Mesenchymal stem cell (in vitro differentiated cells and primary cell): ENCODE results near the gene SLC7A14.

Experiments used
- DNase-seq: peaks from one replicate; pipeline ENCODE4 v3.0.0-alpha.2; 2013
- H2AFZ ChIP-seq: one replicate; pipeline ENCODE4 v1.6.1; 2013; ENCODE audit warnings: low read depth, mild to moderate bottlenecking, control low read depth, inconsistent platforms, low read length, moderate library complexity
- H2AK5ac ChIP-seq: 2 replicates; pipeline ENCODE4 v1.6.1; 2013; ENCODE audit warnings: low read length, moderate library complexity, mild to moderate bottlenecking, inconsistent platforms; ENCODE audit not compliant: severe bottlenecking
- H2BK120ac ChIP-seq: one replicate; pipeline ENCODE4 v1.6.1; 2013; ENCODE audit warnings: low read depth, mild to moderate bottlenecking, inconsistent platforms, low read length, moderate library complexity
- H2BK12ac ChIP-seq, 2 experiments: one replicate each; pipeline ENCODE4 v1.6.1; 2013; ENCODE audit warnings: inconsistent platforms in 2 of 2, low read length in 2 of 2, mild to moderate bottlenecking in 2 of 2, moderate library complexity in 2 of 2, control low read depth in 1 of 2
- H2BK15ac ChIP-seq: one replicate; pipeline ENCODE4 v1.6.1; 2013; ENCODE audit warnings: mild to moderate bottlenecking, low read depth, inconsistent platforms; ENCODE audit not compliant: poor library complexity, severe bottlenecking
- H2BK5ac ChIP-seq: 2 replicates; pipeline ENCODE4 v1.6.1; 2013; ENCODE audit warnings: low read depth, mild to moderate bottlenecking, low read length, control low read depth, inconsistent platforms; ENCODE audit not compliant: poor library complexity, severe bottlenecking
- H3K14ac ChIP-seq, 2 experiments: one replicate each; pipeline ENCODE4 v1.6.1; 2013; ENCODE audit warnings: inconsistent platforms in 2 of 2, low read length in 2 of 2, control low read depth in 1 of 2, mild to moderate bottlenecking in 1 of 2, moderate library complexity in 1 of 2
- H3K18ac ChIP-seq, 2 experiments: one replicate each; pipeline ENCODE4 v1.6.1; 2013; ENCODE audit warnings: inconsistent platforms in 2 of 2, low read length in 2 of 2, control low read depth in 1 of 2, low read depth in 1 of 2, mild to moderate bottlenecking in 1 of 2
- H3K23ac ChIP-seq, 2 experiments: one replicate each; pipeline ENCODE4 v1.6.1; 2013; ENCODE audit warnings: inconsistent platforms in 2 of 2, low read length in 2 of 2, mild to moderate bottlenecking in 2 of 2, moderate library complexity in 2 of 2, control low read depth in 1 of 2
- H3K27ac ChIP-seq: 2 replicates; pipeline ENCODE4 v1.5.1; 2013; ENCODE audit warnings: mild to moderate bottlenecking, moderate library complexity, low read length, control low read depth, inconsistent platforms; ENCODE audit not compliant: poor library complexity, severe bottlenecking
- H3K27me3 ChIP-seq, 2 experiments: 2 replicates each; pipeline versions ENCODE4 v1.6.1 to v1.7.0; 2013; ENCODE audit warnings: low read length in 2 of 2, mild to moderate bottlenecking in 2 of 2, moderate library complexity in 2 of 2, control low read depth in 1 of 2, inconsistent platforms in 1 of 2; ENCODE audit not compliant: control insufficient read depth in 1 of 2, insufficient read depth in 1 of 2
- H3K36me3 ChIP-seq, 2 experiments: 2 replicates each; pipeline versions ENCODE4 v1.6.1 to v1.7.0; 2013; ENCODE audit warnings: low read length in 2 of 2, control low read depth in 1 of 2, inconsistent platforms in 1 of 2, low read depth in 1 of 2, mild to moderate bottlenecking in 1 of 2; ENCODE audit not compliant: insufficient read depth in 2 of 2, control insufficient read depth in 1 of 2
- H3K4ac ChIP-seq, 2 experiments: one replicate each; pipeline ENCODE4 v1.6.1; 2013; ENCODE audit warnings: inconsistent platforms in 2 of 2, low read length in 2 of 2, mild to moderate bottlenecking in 2 of 2, moderate library complexity in 2 of 2, control low read depth in 1 of 2, low read depth in 1 of 2
- H3K4me1 ChIP-seq: 2 replicates; pipeline ENCODE4 v1.6.1; 2013; ENCODE audit warnings: low read depth, low read length, control low read depth; ENCODE audit not compliant: control insufficient read depth, insufficient read depth
- H3K4me2 ChIP-seq: 2 replicates; pipeline ENCODE4 v1.6.1; 2013; ENCODE audit warnings: low read length, mild to moderate bottlenecking, inconsistent platforms; ENCODE audit not compliant: poor library complexity, severe bottlenecking
- H3K4me3 ChIP-seq, 2 experiments: 2 replicates each; pipeline versions ENCODE4 v1.5.1 to v1.7.0; 2013; ENCODE audit warnings: low read length in 2 of 2, mild to moderate bottlenecking in 2 of 2, control low read depth in 1 of 2, low read depth in 1 of 2; ENCODE audit not compliant: insufficient read depth in 1 of 2
- H3K79me1 ChIP-seq: replicated peaks from 2 replicates; pipeline ENCODE4 v1.6.1; 2013; ENCODE audit warnings: mild to moderate bottlenecking, control low read depth, low read length, inconsistent platforms; ENCODE audit not compliant: poor library complexity, severe bottlenecking
- H3K9ac ChIP-seq: 2 replicates; pipeline ENCODE4 v1.7.0; 2013; ENCODE audit warnings: mild to moderate bottlenecking, low read length, moderate library complexity
- H3K9me3 ChIP-seq: 2 replicates; pipeline ENCODE4 v1.7.0; 2013; ENCODE audit warnings: mild to moderate bottlenecking, low read length; ENCODE audit not compliant: control insufficient read depth
- H4K8ac ChIP-seq: one replicate; pipeline ENCODE4 v1.6.1; 2013; ENCODE audit warnings: inconsistent platforms, mild to moderate bottlenecking, low read length, moderate library complexity
- H4K91ac ChIP-seq: one replicate; pipeline ENCODE4 v1.6.1; 2013; ENCODE audit warnings: mild to moderate bottlenecking, low read length, inconsistent platforms
- WGBS: methylation state at CpG from one replicate; pipeline ENCODE4 v1.1.7; 2013; ENCODE audit warnings: mixed read lengths; 5-methylcytosine and 5-hydroxymethylcytosine counted together

The SLC7A14 gene

GRCh38 chr3:170562080-170562479 lies 23.8 kb downstream of the SLC7A14 start:
- WGBS = 100% methylated on average over 1 of the region's 1 CpG
- Histone ChIP-seq H3K79me1 (no peaks in the 10 kb centered on the region), H3K27me3 (no peaks in the 10 kb centered on the region)

GRCh38 chr3:170560717-170561382 lies 25.0 kb downstream of the SLC7A14 start:
- no peak overlapping the region for H3K18ac ChIP-seq
- peaks cover 0 to 8% of the 10 kb centered on the region in 2 experiments for H3K36me3 ChIP-seq
- H2BK12ac ChIP-seq = no peak overlapping the region
- no peaks in the 10 kb centered on the region for H3K27me3 ChIP-seq
- H2AFZ ChIP-seq = no peak overlapping the region
- no peak overlapping the region for H4K91ac ChIP-seq
- no peak overlapping the region for H3K9ac ChIP-seq
- H2BK5ac ChIP-seq = no peak overlapping the region
- H2AK5ac ChIP-seq = no peak overlapping the region
- H2BK15ac ChIP-seq = no peak overlapping the region
- H2BK120ac ChIP-seq = no peak overlapping the region
- no peak overlapping the region for H3K14ac ChIP-seq
- no peak overlapping the region for H3K4ac ChIP-seq
- no peaks in the 10 kb centered on the region for H3K4me1 ChIP-seq
- no peak overlapping the region for H3K4me2 ChIP-seq
- no peak overlapping the region for H3K27ac ChIP-seq
- H3K4me3 ChIP-seq = peak overlapping the region in 1 of 2 experiments; percentile 8
- no peak overlapping the region for H4K8ac ChIP-seq
- no peaks in the 10 kb centered on the region for H3K9me3 ChIP-seq
- WGBS = 90% methylated on average over 5 of the region's 5 CpGs
- no peak for DNase-seq
- no peak overlapping the region for H3K23ac ChIP-seq
- H3K79me1 ChIP-seq = no peaks in the 10 kb centered on the region

More at GRCh38 chr3:170562080-170562479, 23.8 kb downstream of the SLC7A14 start:
- Histone ChIP-seq H3K14ac (no peak overlapping the region), H2BK120ac (no peak overlapping the region), H2BK15ac (no peak overlapping the region), H3K36me3 (peaks cover 0 to 6% of the 10 kb centered on the region in 2 experiments), H3K4me2 (no peak overlapping the region), H3K4me1 (no peaks in the 10 kb centered on the region), H3K9ac (no peak overlapping the region), H4K8ac (no peak overlapping the region), H2AFZ (no peak overlapping the region), H2AK5ac (no peak overlapping the region), H3K18ac (no peak overlapping the region), H4K91ac (no peak overlapping the region), H3K4ac (no peak overlapping the region), H2BK12ac (no peak overlapping the region), H3K4me3 (no peak overlapping the region), H2BK5ac (no peak overlapping the region), H3K27ac (no peak overlapping the region), H3K9me3 (no peaks in the 10 kb centered on the region), H3K23ac (no peak overlapping the region)
- DNase-seq = no peak

- Histone ChIP-seq H3K36me3 (peaks cover 0 to 8% of the 10 kb centered on the region in 2 experiments), H4K8ac (no peak overlapping the region), H3K14ac (no peak overlapping the region), H2AFZ (no peak overlapping the region), H3K9me3 (no peaks in the 10 kb centered on the region), H2BK12ac (no peak overlapping the region), H2BK120ac (no peak overlapping the region), H2AK5ac (no peak overlapping the region), H3K9ac (no peak overlapping the region), H3K4ac (no peak overlapping the region), H3K18ac (no peak overlapping the region), H3K27ac (no peak overlapping the region), H3K4me1 (no peaks in the 10 kb centered on the region), H3K27me3 (no peaks in the 10 kb centered on the region), H3K4me2 (no peak overlapping the region), H3K4me3 (no peak overlapping the region), H3K23ac (no peak overlapping the region), H3K79me1 (no peaks in the 10 kb centered on the region), H2BK5ac (no peak overlapping the region), H2BK15ac (no peak overlapping the region), H4K91ac (no peak overlapping the region)
- peak; percentile 14 for DNase-seq
- 76% methylated on average over 3 of the region's 4 CpGs for WGBS
Observed at GRCh38 chr3:170560296-170560695, 25.6 kb downstream of the SLC7A14 start.

GRCh38 chr3:170558427-170558826 lies 27.4 kb downstream of the SLC7A14 start:
- Histone ChIP-seq H3K14ac (no peak overlapping the region), H3K9ac (peak overlapping the region; percentile 30), H3K36me3 (peaks cover 0 to 8% of the 10 kb centered on the region in 2 experiments), H2BK5ac (no peak overlapping the region), H4K91ac (no peak overlapping the region), H3K27me3 (no peaks in the 10 kb centered on the region), H3K23ac (no peak overlapping the region), H3K4ac (no peak overlapping the region), H3K4me3 (no peak overlapping the region), H4K8ac (no peak overlapping the region), H3K4me1 (no peaks in the 10 kb centered on the region), H3K79me1 (no peaks in the 10 kb centered on the region), H2BK120ac (no peak overlapping the region), H3K4me2 (no peak overlapping the region), H3K9me3 (no peaks in the 10 kb centered on the region), H2BK15ac (no peak overlapping the region), H2AFZ (no peak overlapping the region), H2AK5ac (no peak overlapping the region), H3K27ac (no peak overlapping the region), H3K18ac (no peak overlapping the region), H2BK12ac (no peak overlapping the region)
- DNase-seq = no peak
